Hepatocyte (in vitro differentiated cells): ENCODE measurements around the gene FOXC2.

Experiments used
- EZH2 ChIP-seq: fragments of 200-600 bp; sonication (generic); IDR thresholded peaks from 2 replicates; pipeline ENCODE4 v1.6.1; 2016; ENCODE audit warnings: antibody characterized with exemption, mild to moderate bottlenecking, borderline replicate concordance
- TF ChIP-seq, protein P1 (sequence below): fragments of 200-600 bp; sonication (generic); IDR thresholded peaks from 2 replicates; pipeline ENCODE4 v1.5.1; 2016; ENCODE audit warnings: antibody characterized with exemption, mild to moderate bottlenecking; ENCODE audit not compliant: poor library complexity

GRCh38 chr16:86536621-86537020, 30.0 kb upstream of the FOXC2 start:
- TF ChIP-seq, protein P1, sequence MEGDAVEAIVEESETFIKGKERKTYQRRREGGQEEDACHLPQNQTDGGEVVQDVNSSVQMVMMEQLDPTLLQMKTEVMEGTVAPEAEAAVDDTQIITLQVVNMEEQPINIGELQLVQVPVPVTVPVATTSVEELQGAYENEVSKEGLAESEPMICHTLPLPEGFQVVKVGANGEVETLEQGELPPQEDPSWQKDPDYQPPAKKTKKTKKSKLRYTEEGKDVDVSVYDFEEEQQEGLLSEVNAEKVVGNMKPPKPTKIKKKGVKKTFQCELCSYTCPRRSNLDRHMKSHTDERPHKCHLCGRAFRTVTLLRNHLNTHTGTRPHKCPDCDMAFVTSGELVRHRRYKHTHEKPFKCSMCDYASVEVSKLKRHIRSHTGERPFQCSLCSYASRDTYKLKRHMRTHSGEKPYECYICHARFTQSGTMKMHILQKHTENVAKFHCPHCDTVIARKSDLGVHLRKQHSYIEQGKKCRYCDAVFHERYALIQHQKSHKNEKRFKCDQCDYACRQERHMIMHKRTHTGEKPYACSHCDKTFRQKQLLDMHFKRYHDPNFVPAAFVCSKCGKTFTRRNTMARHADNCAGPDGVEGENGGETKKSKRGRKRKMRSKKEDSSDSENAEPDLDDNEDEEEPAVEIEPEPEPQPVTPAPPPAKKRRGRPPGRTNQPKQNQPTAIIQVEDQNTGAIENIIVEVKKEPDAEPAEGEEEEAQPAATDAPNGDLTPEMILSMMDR: no peak
- no peak for TF ChIP-seq EZH2
